AG04449 (cell line): ENCODE measurements around the gene ACSL4.

Experiments
- CTCF ChIA-PET: fragments of 350-600 bp; formaldehyde crosslinking; extraction: SDS; loops from one replicate; lab custom pipeline; 2021; ENCODE audit warnings: antibody characterized with exemption; lab: Yijun Ruan, JAX
- POLR2A ChIA-PET: fragments of 400-600, 350-600 bp; formaldehyde crosslinking; extraction: SDS; loops from one replicate; lab custom pipeline; 2020; ENCODE audit warnings: antibody characterized with exemption, inconsistent platforms; lab: Yijun Ruan, JAX
- DNase-seq: peaks from one replicate; pipeline ENCODE4 v3.0.0-alpha.2; 2010; ENCODE audit warnings: low read depth, low spot score
- H3K4me3 ChIP-seq: 2 replicates; pipeline ENCODE4 v1.5.1; 2011; ENCODE audit warnings: low read depth, mild to moderate bottlenecking, control low read depth, low read length
- TF ChIP-seq, protein P1 (sequence below): IDR thresholded peaks from one replicate; pipeline ENCODE4 v1.5.1; 2011; ENCODE audit warnings: mild to moderate bottlenecking, moderate library complexity, low read length, control low read depth, inconsistent platforms; ENCODE audit not compliant: insufficient read depth; ENCODE audit errors: missing control alignments

Gene ACSL4

DNA sequence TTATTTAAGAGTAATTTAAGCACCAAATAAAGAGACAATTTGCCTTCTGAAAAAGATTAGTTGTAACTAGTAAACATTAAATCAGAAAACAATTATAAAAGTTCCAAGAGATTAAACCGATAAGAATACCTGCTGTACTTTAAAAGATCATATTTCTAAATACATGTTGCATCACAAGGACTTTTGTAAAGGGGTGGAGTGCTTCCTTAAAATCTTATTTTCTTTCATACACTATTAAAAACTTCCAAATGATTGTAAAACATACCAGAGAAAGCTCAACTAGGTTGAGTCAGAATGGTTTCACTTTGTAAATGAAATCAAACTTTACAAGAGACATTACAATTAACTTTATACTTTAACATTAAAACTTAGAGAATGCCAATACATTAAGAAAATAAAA is 41.8 kb downstream of the ACSL4 start:
- DNase-seq = no peak
- POLR2A ChIA-PET = no interaction called here
- no peak overlapping the region for H3K4me3 ChIP-seq
- TF ChIP-seq, protein P1, sequence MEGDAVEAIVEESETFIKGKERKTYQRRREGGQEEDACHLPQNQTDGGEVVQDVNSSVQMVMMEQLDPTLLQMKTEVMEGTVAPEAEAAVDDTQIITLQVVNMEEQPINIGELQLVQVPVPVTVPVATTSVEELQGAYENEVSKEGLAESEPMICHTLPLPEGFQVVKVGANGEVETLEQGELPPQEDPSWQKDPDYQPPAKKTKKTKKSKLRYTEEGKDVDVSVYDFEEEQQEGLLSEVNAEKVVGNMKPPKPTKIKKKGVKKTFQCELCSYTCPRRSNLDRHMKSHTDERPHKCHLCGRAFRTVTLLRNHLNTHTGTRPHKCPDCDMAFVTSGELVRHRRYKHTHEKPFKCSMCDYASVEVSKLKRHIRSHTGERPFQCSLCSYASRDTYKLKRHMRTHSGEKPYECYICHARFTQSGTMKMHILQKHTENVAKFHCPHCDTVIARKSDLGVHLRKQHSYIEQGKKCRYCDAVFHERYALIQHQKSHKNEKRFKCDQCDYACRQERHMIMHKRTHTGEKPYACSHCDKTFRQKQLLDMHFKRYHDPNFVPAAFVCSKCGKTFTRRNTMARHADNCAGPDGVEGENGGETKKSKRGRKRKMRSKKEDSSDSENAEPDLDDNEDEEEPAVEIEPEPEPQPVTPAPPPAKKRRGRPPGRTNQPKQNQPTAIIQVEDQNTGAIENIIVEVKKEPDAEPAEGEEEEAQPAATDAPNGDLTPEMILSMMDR = no peak
- CTCF ChIA-PET = interaction anchor here (0.8 to 1.6 kb wide), 4 partner anchors 21 to 199 kb away, joined by 3 to 6 read pairs (median 3); no protein-coding TSS in a partner anchor

DNA sequence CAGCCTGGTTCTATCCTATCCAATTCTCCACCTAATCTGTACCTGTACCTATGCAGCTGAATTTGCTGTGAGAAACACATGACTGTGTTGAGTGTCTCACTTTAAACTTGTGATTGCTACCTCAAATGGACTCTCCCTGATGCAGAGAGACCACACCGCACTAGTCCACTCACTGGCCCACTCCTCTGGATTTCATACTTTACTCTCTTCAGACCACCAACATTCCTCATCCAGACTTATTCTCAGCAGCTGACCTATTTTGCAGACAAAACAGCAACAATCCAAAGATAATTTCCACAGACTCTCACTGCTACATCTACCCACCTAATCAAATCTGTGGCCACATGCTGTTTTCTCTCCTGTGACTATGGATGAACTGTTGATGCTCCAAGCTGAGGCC is 45.2 kb downstream of the ACSL4 start:
- CTCF ChIA-PET = interaction anchor here (1.1 to 2.6 kb wide), 2 partner anchors 201 to 203 kb away, joined by 3 to 9 read pairs; no protein-coding TSS in a partner anchor
- TF ChIP-seq, protein P1 = no peak
- no peak overlapping the region for H3K4me3 ChIP-seq
- no peak for DNase-seq
- POLR2A ChIA-PET = no interaction called here

DNA sequence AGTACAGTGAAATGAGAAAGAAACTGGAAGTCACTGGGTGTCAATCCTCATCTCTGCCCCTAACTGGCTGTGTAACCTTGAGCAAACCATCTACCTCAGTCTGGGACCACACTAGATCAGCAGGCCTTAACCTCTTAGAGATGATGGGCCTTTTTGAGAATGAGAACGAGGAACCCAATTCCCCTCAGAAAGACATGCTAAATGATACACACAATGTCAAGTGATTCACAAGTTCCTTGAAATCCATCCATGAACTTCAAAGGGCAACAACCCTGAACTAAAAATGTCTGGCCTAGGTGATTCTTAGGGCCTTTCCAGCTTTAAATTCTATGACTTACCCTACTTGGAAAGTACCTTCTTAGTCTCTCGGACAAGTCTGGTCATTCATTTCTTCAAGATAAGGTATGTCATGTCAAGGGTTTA is 47.4 kb downstream of the ACSL4 start:
- DNase-seq = no peak
- CTCF ChIA-PET = interaction anchor here (0.8 to 1.3 kb wide), 3 partner anchors 26 to 205 kb away, joined by 3 read pairs; no protein-coding TSS in a partner anchor
- POLR2A ChIA-PET = no interaction called here
- no peak overlapping the region for H3K4me3 ChIP-seq
- TF ChIP-seq, protein P1 = no peak

DNA sequence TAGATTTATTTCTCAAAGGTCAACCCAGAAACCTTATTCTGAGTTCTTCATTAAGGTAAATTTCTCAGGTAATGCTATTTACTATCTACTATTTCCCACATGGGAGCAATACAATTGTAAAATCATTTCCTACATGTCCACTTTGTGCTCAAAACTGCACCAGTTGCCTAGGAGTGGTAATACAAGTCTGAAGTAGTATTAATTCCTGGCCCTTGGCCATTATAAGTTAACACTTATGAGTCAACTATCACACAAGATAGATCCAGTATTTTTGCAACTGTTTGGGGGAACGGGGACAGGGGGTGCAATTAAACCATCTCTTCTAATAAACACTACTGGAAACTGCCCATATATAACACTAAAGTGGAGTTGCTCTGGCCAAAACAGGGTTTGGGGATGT is 48.9 kb downstream of the ACSL4 start:
- ChIA-PET POLR2A (no interaction called here), CTCF (interaction anchor here (1.3 kb wide), 1 partner anchor 29 kb away, joined by 3 read pairs; no protein-coding TSS in a partner anchor)
- no peak for DNase-seq
- H3K4me3 ChIP-seq = no peak overlapping the region
- TF ChIP-seq, protein P1 = no peak

DNA sequence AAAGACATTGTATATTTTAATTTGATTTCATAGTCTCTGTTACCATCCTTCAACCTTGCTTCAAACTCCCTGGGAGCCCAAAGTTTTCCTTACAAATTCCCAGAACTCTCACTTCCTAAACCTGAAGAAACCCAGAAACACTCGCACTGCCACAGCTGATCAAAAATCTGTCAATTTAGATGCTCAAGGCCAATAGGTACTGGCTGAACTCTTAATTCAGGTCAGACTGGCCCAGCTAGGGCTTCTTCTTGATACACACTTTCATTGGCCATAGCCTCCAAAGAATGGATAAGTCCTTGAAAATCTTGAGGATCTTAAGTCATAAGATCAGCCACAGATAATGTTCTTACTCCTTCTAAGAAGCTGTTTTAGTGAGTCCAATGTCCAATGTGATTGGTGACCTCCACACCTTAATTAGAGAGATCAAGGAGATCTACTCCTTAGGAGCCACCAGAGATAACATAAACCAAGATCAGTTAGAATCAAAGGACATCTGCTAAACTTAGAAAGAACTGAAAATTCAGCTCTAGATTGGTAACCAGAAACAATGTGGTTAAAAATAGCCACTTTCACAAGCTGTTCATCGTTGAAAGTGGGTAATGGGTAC is 51.5 kb downstream of the ACSL4 start:
- TF ChIP-seq, protein P1 = no peak
- no peak for DNase-seq
- H3K4me3 ChIP-seq = no peak overlapping the region
- CTCF ChIA-PET = interaction anchor here (0.8 to 1.7 kb wide), 3 partner anchors 8 to 205 kb away, joined by 3 to 4 read pairs (median 3); no protein-coding TSS in a partner anchor
- POLR2A ChIA-PET = no interaction called here

DNA sequence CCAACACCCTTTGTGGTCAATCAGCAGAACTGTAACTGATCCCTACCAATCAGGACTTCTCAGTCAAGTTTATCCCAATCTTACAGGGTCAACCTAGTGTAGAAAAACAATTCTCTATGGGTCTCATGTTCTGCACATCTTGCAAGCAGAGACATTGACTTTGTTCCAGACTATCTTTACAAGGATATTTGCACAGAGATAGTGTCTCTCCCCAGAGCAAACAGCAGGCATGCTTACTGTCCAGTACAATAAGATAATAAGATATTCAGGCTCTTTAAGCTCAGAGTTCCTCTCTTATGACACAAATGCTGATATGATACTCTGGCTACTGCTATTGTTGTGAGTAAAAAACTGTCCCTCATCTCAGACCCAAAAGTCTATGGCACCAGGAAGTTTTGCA is 53.2 kb downstream of the ACSL4 start:
- CTCF ChIA-PET = interaction anchor here (0.7 to 2.8 kb wide), 2 partner anchors 14 to 211 kb away, joined by 4 to 14 read pairs; no protein-coding TSS in a partner anchor
- no peak overlapping the region for H3K4me3 ChIP-seq
- TF ChIP-seq, protein P1 = no peak
- POLR2A ChIA-PET = no interaction called here
- DNase-seq = no peak
